Fibroblast of lung (primary cell): ENCODE measurements around the gene NCKAP5.

Experiments used
- CTCF ChIP-seq, 2 donors: IDR thresholded peaks in 1 of 2; conservative IDR thresholded peaks in 1 of 2; 1 replicate in 1 of 2; 2 replicates in 1 of 2; pipeline ENCODE4 v1.5.1; 2011 to 2012; ENCODE audit warnings: low read length in 2 of 2, control low read depth in 1 of 2, inconsistent platforms in 1 of 2, low read depth in 1 of 2, mild to moderate bottlenecking in 1 of 2
- EZH2 ChIP-seq: IDR thresholded peaks from 2 replicates; pipeline ENCODE4 v1.5.1; 2012; ENCODE audit warnings: low read length, control low read depth, mild to moderate bottlenecking; ENCODE audit errors: missing control alignments

- TF ChIP-seq CTCF (conservative IDR thresholded peaks at IDR 0.05 in 1 of 2, IDR thresholded peaks at IDR 0.05 in 1 of 2; ENCODE audit: low read depth in 1 of 2, low read length in 2 of 2): no peak
- no peak for TF ChIP-seq EZH2
These were observed 320.0 kb downstream of the NCKAP5 start for GRCh38 chr2:133248264-133248663.
